ENCODE measurements around the gene KIF1B.

KIF1B gene

GRCh38 chr1:10280439-10281350 is 70.3 kb downstream of the KIF1B start:
- DNase-seq (ENCODE audit: low read depth), result no peak

- DNase-seq (ENCODE audit: low read depth), result no peak
Observed at GRCh38 chr1:10283318-10283984, 73.1 kb downstream of the KIF1B start.

GRCh38 chr1:10286244-10286643 is 75.9 kb downstream of the KIF1B start:
- DNase-seq (ENCODE audit: low read depth), result no peak

- DNase-seq (ENCODE audit: low read depth), result no peak
Observed at GRCh38 chr1:10287023-10287645, 76.8 kb downstream of the KIF1B start.

GRCh38 chr1:10288029-10288615 is 77.8 kb downstream of the KIF1B start:
- no peak for DNase-seq (ENCODE audit: low read depth)

- DNase-seq (ENCODE audit: low read depth), result no peak
Observed at GRCh38 chr1:10291705-10292104, 81.3 kb downstream of the KIF1B start.

GRCh38 chr1:10292188-10292587 is 81.8 kb downstream of the KIF1B start:
- DNase-seq (ENCODE audit: low read depth), result no peak

GRCh38 chr1:10295481-10296085 is 85.2 kb downstream of the KIF1B start:
- DNase-seq (ENCODE audit: low read depth), result no peak

GRCh38 chr1:10299151-10299550 is 88.8 kb downstream of the KIF1B start:
- no peak for DNase-seq (ENCODE audit: low read depth)

GRCh38 chr1:10302416-10302815 is 92.0 kb downstream of the KIF1B start:
- no peak for DNase-seq (ENCODE audit: low read depth)

- DNase-seq (ENCODE audit: low read depth), result no peak
Observed at GRCh38 chr1:10304295-10304694, 93.9 kb downstream of the KIF1B start.

GRCh38 chr1:10306435-10306834 is 96.1 kb downstream of the KIF1B start:
- DNase-seq (ENCODE audit: low read depth), result no peak

GRCh38 chr1:10308001-10308400 is 97.6 kb downstream of the KIF1B start:
- no peak for DNase-seq (ENCODE audit: low read depth)

GRCh38 chr1:10309243-10310011 is 99.1 kb downstream of the KIF1B start:
- no peak for DNase-seq (ENCODE audit: low read depth)

- no peak for DNase-seq (ENCODE audit: low read depth)
Observed at GRCh38 chr1:10316752-10317151, 106.4 kb downstream of the KIF1B start.

GRCh38 chr1:10319750-10320149 is 109.4 kb downstream of the KIF1B start:
- DNase-seq (ENCODE audit: low read depth), result no peak

- no peak for DNase-seq (ENCODE audit: low read depth)
Observed at GRCh38 chr1:10320336-10320735, 110.0 kb downstream of the KIF1B start.

- DNase-seq (ENCODE audit: low read depth), result no peak
Observed at GRCh38 chr1:10322821-10323220, 112.5 kb downstream of the KIF1B start.

- no peak for DNase-seq (ENCODE audit: low read depth)
Observed at GRCh38 chr1:10324627-10325026, 114.3 kb downstream of the KIF1B start.

GRCh38 chr1:10325521-10325920 is 115.2 kb downstream of the KIF1B start:
- no peak for DNase-seq (ENCODE audit: low read depth)

GRCh38 chr1:10326251-10326650 is 115.9 kb downstream of the KIF1B start:
- DNase-seq (ENCODE audit: low read depth), result no peak
